ENCODE data around the gene TMEM132C.

DNA sequence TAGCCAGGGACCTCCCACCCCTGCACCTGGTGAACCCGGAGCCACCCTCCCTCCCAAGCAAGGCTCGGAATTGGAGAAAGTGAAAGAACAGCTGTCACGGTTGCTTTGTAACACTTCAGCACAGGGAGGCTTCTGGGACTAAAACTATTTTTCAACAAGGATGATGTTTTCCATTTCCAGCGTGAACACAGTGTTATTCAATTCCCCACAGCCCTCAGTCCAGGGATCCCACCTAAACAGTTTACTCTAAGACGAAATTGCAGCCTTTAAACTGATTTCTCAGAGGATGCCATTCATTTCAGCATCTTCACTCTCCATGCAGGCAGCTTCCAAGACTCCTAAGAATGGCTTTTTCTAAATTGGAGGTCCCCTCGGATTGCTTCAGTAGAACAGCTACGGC is 327.6 kb downstream of the TMEM132C start:
- TF ChIP-seq, protein P1, sequence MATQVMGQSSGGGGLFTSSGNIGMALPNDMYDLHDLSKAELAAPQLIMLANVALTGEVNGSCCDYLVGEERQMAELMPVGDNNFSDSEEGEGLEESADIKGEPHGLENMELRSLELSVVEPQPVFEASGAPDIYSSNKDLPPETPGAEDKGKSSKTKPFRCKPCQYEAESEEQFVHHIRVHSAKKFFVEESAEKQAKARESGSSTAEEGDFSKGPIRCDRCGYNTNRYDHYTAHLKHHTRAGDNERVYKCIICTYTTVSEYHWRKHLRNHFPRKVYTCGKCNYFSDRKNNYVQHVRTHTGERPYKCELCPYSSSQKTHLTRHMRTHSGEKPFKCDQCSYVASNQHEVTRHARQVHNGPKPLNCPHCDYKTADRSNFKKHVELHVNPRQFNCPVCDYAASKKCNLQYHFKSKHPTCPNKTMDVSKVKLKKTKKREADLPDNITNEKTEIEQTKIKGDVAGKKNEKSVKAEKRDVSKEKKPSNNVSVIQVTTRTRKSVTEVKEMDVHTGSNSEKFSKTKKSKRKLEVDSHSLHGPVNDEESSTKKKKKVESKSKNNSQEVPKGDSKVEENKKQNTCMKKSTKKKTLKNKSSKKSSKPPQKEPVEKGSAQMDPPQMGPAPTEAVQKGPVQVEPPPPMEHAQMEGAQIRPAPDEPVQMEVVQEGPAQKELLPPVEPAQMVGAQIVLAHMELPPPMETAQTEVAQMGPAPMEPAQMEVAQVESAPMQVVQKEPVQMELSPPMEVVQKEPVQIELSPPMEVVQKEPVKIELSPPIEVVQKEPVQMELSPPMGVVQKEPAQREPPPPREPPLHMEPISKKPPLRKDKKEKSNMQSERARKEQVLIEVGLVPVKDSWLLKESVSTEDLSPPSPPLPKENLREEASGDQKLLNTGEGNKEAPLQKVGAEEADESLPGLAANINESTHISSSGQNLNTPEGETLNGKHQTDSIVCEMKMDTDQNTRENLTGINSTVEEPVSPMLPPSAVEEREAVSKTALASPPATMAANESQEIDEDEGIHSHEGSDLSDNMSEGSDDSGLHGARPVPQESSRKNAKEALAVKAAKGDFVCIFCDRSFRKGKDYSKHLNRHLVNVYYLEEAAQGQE (IDR thresholded peaks at IDR 0.05; ENCODE audit: insufficient read depth in 1 of 2, low read depth in 2 of 2, low read length in 2 of 2), result no peak
- TF ChIP-seq SIN3A (IDR thresholded peaks at IDR 0.05; ENCODE audit: borderline replicate concordance, insufficient read depth, low read length) (no peak), FOXP2 (optimal IDR thresholded peaks at IDR 0.05; ENCODE audit: borderline replicate concordance, extremely low read depth, extremely low read length, insufficient read depth) (no peak)
